Measurements from ENCODE around the gene RNPEPL1. TPM values are rescaled to one million over a fixed set of nuclear protein-coding genes. Genes with fewer than 3 reads are reported as not detected.
A peak's percentile ranks its signal among the peaks of the same experiment; 100 is the strongest.

Gene RNPEPL1
- total RNA-seq, 1 experiment from 2014 or later = 28.4 TPM

DNA sequence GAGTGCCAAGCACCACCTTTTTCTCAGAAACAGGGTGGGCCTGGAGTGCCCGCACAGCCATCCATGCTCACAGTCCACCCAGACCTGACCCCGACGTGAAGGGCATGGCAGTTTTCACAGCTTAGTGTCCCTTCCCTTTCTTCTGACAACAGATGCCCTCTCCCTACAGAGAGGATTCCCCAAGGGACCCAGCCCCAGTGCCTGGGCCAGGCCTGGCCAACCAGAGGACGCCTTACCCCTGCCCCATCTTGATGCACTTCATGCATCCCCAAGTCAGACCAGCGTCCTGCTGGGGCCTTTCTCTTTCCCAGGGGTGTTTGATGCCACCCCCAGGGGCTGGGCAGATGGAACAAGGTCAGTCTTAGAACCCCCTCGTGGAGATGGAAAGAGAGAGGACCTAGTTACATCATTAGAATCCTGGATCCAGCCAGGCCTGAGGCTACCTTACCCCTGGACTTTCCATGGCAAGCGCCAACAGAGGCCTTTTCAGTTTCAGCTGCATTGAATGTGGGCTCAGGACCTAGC, 14.3 kb upstream of the RNPEPL1 start:
- Histone ChIP-seq H3K4me3 (ENCODE audit: low read length) (no peak overlapping the region), H3K9ac (ENCODE audit: low read length) (no peak overlapping the region), H3K9me2 (replicated peaks; ENCODE audit: insufficient read depth, low read length) (no peaks in the 10 kb centered on the region), H3K4me1 (ENCODE audit: low read length) (peaks cover 4% of the 10 kb centered on the region), H3K4me2 (ENCODE audit: low read depth, low read length, poor library complexity, severe bottlenecking) (no peak overlapping the region), H3K27me3 (ENCODE audit: low read length) (no peaks in the 10 kb centered on the region), H3K27ac (ENCODE audit: low read length) (no peak overlapping the region), H3K79me2 (ENCODE audit: low read length) (peaks cover 85% of the 10 kb centered on the region), H2AFZ (ENCODE audit: low read length) (no peak overlapping the region), H4K20me1 (ENCODE audit: insufficient read depth, low read depth, low read length) (no peaks in the 10 kb centered on the region), H3K9me3 (ENCODE audit: low read length) (peaks cover 4% of the 10 kb centered on the region), H3K36me3 (ENCODE audit: insufficient read depth, low read length) (peaks cover 63% of the 10 kb centered on the region)
- no peak for DNase-seq

DNA sequence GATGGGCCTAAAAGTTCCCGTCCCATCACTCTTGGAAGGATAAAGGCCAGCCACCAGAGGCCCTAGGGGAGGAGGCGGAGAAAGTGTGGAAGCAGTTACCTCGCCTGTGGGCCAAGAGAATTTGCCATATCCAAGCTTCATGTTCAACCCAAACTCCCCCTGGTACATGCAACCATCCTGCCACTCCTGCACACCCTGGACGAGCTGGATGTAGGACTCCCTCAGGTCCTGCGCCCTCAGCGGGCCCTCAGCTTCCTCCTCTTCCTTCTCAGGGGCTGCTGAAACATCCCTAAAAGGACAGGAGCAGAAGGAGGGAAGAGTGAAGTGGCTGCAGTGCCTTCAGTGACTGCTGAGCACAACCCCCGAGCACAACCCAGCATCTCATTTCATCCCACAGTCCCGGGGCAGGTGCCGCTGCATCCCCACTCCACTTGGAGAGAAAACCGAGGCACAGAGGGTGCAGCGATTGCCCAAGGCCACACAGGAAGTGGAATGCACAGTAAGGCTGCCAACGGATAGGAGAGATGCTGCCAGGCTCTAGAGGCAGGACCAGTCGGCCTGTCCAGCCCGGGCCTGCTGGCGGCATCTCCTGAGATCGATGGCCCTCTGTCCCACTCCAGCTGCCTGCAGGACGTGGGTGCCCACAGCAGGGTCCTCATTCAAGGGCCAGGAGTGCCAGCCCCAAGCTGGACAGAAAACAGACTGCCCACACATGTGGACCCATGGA, 13.4 kb upstream of the RNPEPL1 start:
- H4K20me1 ChIP-seq (ENCODE audit: insufficient read depth, low read depth, low read length) = no peaks in the 10 kb centered on the region

GRCh38 chr2:240555541-240556250, 12.6 kb upstream of the RNPEPL1 start:
- Histone ChIP-seq H4K20me1 (ENCODE audit: insufficient read depth, low read depth, low read length) (no peaks in the 10 kb centered on the region), H3K9me3 (ENCODE audit: low read length) (peaks cover 4% of the 10 kb centered on the region), H3K27ac (ENCODE audit: low read length) (no peak overlapping the region), H2AFZ (ENCODE audit: low read length) (no peak overlapping the region), H3K4me3 (ENCODE audit: low read length) (no peak overlapping the region), H3K4me1 (ENCODE audit: low read length) (peaks cover 14% of the 10 kb centered on the region), H3K27me3 (ENCODE audit: low read length) (no peaks in the 10 kb centered on the region), H3K9me2 (replicated peaks; ENCODE audit: insufficient read depth, low read length) (no peaks in the 10 kb centered on the region), H3K4me2 (ENCODE audit: low read depth, low read length, poor library complexity, severe bottlenecking) (no peak overlapping the region), H3K9ac (ENCODE audit: low read length) (no peak overlapping the region), H3K79me2 (ENCODE audit: low read length) (peaks cover 95% of the 10 kb centered on the region), H3K36me3 (ENCODE audit: insufficient read depth, low read length) (peaks cover 62% of the 10 kb centered on the region)
- DNase-seq = no peak

More for the DNA sequence above, 13.4 kb upstream of the RNPEPL1 start:
- Histone ChIP-seq H3K27me3 (ENCODE audit: low read length) (no peaks in the 10 kb centered on the region), H3K4me2 (ENCODE audit: low read depth, low read length, poor library complexity, severe bottlenecking) (no peak overlapping the region), H3K4me1 (ENCODE audit: low read length) (peaks cover 13% of the 10 kb centered on the region), H3K36me3 (ENCODE audit: insufficient read depth, low read length) (peaks cover 65% of the 10 kb centered on the region), H3K9ac (ENCODE audit: low read length) (no peak overlapping the region), H3K4me3 (ENCODE audit: low read length) (no peak overlapping the region), H3K9me2 (replicated peaks; ENCODE audit: insufficient read depth, low read length) (no peaks in the 10 kb centered on the region), H3K9me3 (ENCODE audit: low read length) (peaks cover 4% of the 10 kb centered on the region), H3K27ac (ENCODE audit: low read length) (no peak overlapping the region), H3K79me2 (ENCODE audit: low read length) (peaks cover 94% of the 10 kb centered on the region), H2AFZ (ENCODE audit: low read length) (no peak overlapping the region)
- no peak for DNase-seq

GRCh38 chr2:240556553-240557100, 11.7 kb upstream of the RNPEPL1 start:
- Histone ChIP-seq H3K4me3 (ENCODE audit: low read length) (no peak overlapping the region), H3K36me3 (ENCODE audit: insufficient read depth, low read length) (peaks cover 53% of the 10 kb centered on the region), H3K9me2 (replicated peaks; ENCODE audit: insufficient read depth, low read length) (no peaks in the 10 kb centered on the region), H3K79me2 (ENCODE audit: low read length) (peaks cover 90% of the 10 kb centered on the region), H3K27me3 (ENCODE audit: low read length) (no peaks in the 10 kb centered on the region), H2AFZ (ENCODE audit: low read length) (no peak overlapping the region), H3K4me1 (ENCODE audit: low read length) (peaks cover 17% of the 10 kb centered on the region), H3K9me3 (ENCODE audit: low read length) (no peaks in the 10 kb centered on the region), H4K20me1 (ENCODE audit: insufficient read depth, low read depth, low read length) (no peaks in the 10 kb centered on the region), H3K4me2 (ENCODE audit: low read depth, low read length, poor library complexity, severe bottlenecking) (no peak overlapping the region), H3K9ac (ENCODE audit: low read length) (no peak overlapping the region), H3K27ac (ENCODE audit: low read length) (no peak overlapping the region)
- peak; percentile 76 for DNase-seq

GRCh38 chr2:240557101-240557751, 11.1 kb upstream of the RNPEPL1 start:
- no peak overlapping the region for H3K9ac ChIP-seq (ENCODE audit: low read length)
- no peak overlapping the region for H3K27ac ChIP-seq (ENCODE audit: low read length)
- H2AFZ ChIP-seq (ENCODE audit: low read length) = no peak overlapping the region
- no peaks in the 10 kb centered on the region for H3K9me3 ChIP-seq (ENCODE audit: low read length)
- H3K9me2 ChIP-seq (replicated peaks; ENCODE audit: insufficient read depth, low read length) = no peaks in the 10 kb centered on the region
- no peak for DNase-seq
- H3K36me3 ChIP-seq (ENCODE audit: insufficient read depth, low read length) = peaks cover 47% of the 10 kb centered on the region
- H4K20me1 ChIP-seq (ENCODE audit: insufficient read depth, low read depth, low read length) = no peaks in the 10 kb centered on the region
- H3K4me3 ChIP-seq (ENCODE audit: low read length) = no peak overlapping the region
- H3K79me2 ChIP-seq (ENCODE audit: low read length) = peaks cover 89% of the 10 kb centered on the region
- no peaks in the 10 kb centered on the region for H3K27me3 ChIP-seq (ENCODE audit: low read length)
- H3K4me1 ChIP-seq (ENCODE audit: low read length) = peaks cover 23% of the 10 kb centered on the region
- no peak overlapping the region for H3K4me2 ChIP-seq (ENCODE audit: low read depth, low read length, poor library complexity, severe bottlenecking)

- Histone ChIP-seq H3K4me2 (ENCODE audit: low read depth, low read length, poor library complexity, severe bottlenecking) (peak within 1 kb of the TSS; percentile 90), H3K9me3 (ENCODE audit: low read length) (no peaks in the 10 kb centered on the region), H3K27ac (ENCODE audit: low read length) (peak within 1 kb of the TSS; percentile 44; the same call in 1 of the 2 replicates), H3K4me3 (ENCODE audit: low read length) (0 out of 2 replicates have a peak within 1 kb of the TSS, but pooled peaks have one; percentile 83), H3K4me1 (ENCODE audit: low read length) (peaks cover 27% of the 10 kb centered on the region), H3K27me3 (ENCODE audit: low read length) (no peaks in the 10 kb centered on the region), H3K79me2 (ENCODE audit: low read length) (peaks cover 89% of the 10 kb centered on the region), H3K36me3 (ENCODE audit: insufficient read depth, low read length) (peaks cover 41% of the 10 kb centered on the region), H3K9ac (ENCODE audit: low read length) (peak within 1 kb of the TSS; percentile 98; the same call in 1 of the 2 replicates), H3K9me2 (replicated peaks; ENCODE audit: insufficient read depth, low read length) (no peaks in the 10 kb centered on the region), H4K20me1 (ENCODE audit: insufficient read depth, low read depth, low read length) (no peaks in the 10 kb centered on the region), H2AFZ (ENCODE audit: low read length) (no peak within 1 kb of the TSS)
- no peak for DNase-seq
Observed at GRCh38 chr2:240557808-240558207, 10.5 kb upstream of the RNPEPL1 start, which contains the start of gene ANKMY1. Gene ANKMY1 (minus strand): TSS chr2:240557988. CDS start chr2:240557335, 653 bp downstream.

DNA sequence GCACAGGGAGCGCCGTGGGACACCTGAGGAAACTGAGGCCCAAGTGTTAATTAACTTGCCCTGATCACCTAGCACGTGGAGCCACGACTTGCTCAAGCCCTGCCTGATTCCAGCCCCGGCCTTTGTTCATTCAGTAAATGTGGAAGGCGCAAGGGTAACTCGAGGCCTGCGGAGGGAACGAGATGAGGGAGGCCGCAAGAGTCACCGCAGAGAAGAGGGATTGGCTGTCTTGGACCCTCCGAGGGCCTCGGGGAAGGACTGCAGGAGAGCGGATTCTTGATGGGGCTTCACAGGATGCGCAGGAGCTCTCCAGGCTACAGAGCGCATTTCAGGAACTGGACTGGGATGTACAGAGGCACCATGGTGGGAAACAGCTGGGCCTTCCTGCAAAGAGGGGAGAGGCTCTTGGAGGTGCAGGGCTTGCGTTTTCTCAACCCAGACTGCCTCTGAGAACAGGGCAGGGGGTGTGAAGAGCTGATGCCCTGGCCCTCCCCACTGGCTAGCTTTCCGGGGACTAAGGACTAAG, 10.0 kb upstream of the RNPEPL1 start:
- no peaks in the 10 kb centered on the region for H4K20me1 ChIP-seq (ENCODE audit: insufficient read depth, low read depth, low read length)
- no peak overlapping the region for H2AFZ ChIP-seq (ENCODE audit: low read length)
- H3K79me2 ChIP-seq (ENCODE audit: low read length) = peaks cover 84% of the 10 kb centered on the region
- H3K4me2 ChIP-seq (ENCODE audit: low read depth, low read length, poor library complexity, severe bottlenecking) = no peak overlapping the region
- H3K4me1 ChIP-seq (ENCODE audit: low read length) = peaks cover 27% of the 10 kb centered on the region
- no peak overlapping the region for H3K27ac ChIP-seq (ENCODE audit: low read length)
- no peaks in the 10 kb centered on the region for H3K27me3 ChIP-seq (ENCODE audit: low read length)
- H3K9ac ChIP-seq (ENCODE audit: low read length) = no peak overlapping the region
- H3K4me3 ChIP-seq (ENCODE audit: low read length) = no peak overlapping the region
- H3K9me2 ChIP-seq (replicated peaks; ENCODE audit: insufficient read depth, low read length) = no peaks in the 10 kb centered on the region
- H3K9me3 ChIP-seq (ENCODE audit: low read length) = no peaks in the 10 kb centered on the region
- DNase-seq = no peak
- H3K36me3 ChIP-seq (ENCODE audit: insufficient read depth, low read length) = peaks cover 36% of the 10 kb centered on the region

Measured in Karpas-422 (cell line).